GM23248 (cell line): ENCODE data around the gene EMC8.

Experiments used
- EZH2 ChIP-seq: fragments of 200-600 bp; sonication (generic); IDR thresholded peaks from 2 replicates; pipeline ENCODE4 v1.6.1; 2018; ENCODE audit warnings: antibody characterized with exemption, mild to moderate bottlenecking; ENCODE audit not compliant: insufficient read depth, poor library complexity, severe bottlenecking
- EZH2phosphoT487 ChIP-seq: fragments of 200-600 bp; sonication (generic); IDR thresholded peaks from 2 replicates; pipeline ENCODE4 v1.6.1; 2018; ENCODE audit warnings: antibody characterized with exemption, moderate library complexity, mild to moderate bottlenecking, low read depth; ENCODE audit not compliant: insufficient read depth

- no peak for TF ChIP-seq EZH2phosphoT487
- no peak for TF ChIP-seq EZH2
These were observed 45.4 kb upstream of the EMC8 start for GRCh38 chr16:85844786-85845185.
